Muscle layer of duodenum (tissue), 2 donors: ENCODE data around the gene STAG1.
"Not testable (repeated sequence)": the region's sequence is repeated elsewhere in the genome, so short reads cannot be mapped to it uniquely, and the experiment has no call there.

Source experiments
- H3K27ac ChIP-seq: one replicate; pipeline ENCODE4 v1.7.0; 2013; ENCODE audit warnings: mild to moderate bottlenecking, low read length
- H3K27me3 ChIP-seq: one replicate; pipeline ENCODE4 v1.7.0; 2013; ENCODE audit warnings: low read depth, mild to moderate bottlenecking, control low read depth, low read length
- H3K36me3 ChIP-seq, 2 donors: one replicate each; pipeline ENCODE4 v1.7.0; 2013; ENCODE audit warnings: low read length in 2 of 2, control low read depth in 1 of 2, mild to moderate bottlenecking in 1 of 2; ENCODE audit not compliant: insufficient read depth in 2 of 2, control insufficient read depth in 1 of 2
- H3K4me1 ChIP-seq, 2 donors: one replicate each; pipeline ENCODE4 v1.7.0; 2013; ENCODE audit warnings: low read length in 2 of 2, mild to moderate bottlenecking in 2 of 2, control low read depth in 1 of 2, moderate library complexity in 1 of 2; ENCODE audit not compliant: insufficient read depth in 2 of 2, control insufficient read depth in 1 of 2
- H3K4me3 ChIP-seq, 2 donors: one replicate each; pipeline ENCODE4 v1.7.0; 2013; ENCODE audit warnings: low read length in 2 of 2, low read depth in 1 of 2, mild to moderate bottlenecking in 1 of 2
- H3K9me3 ChIP-seq, 2 donors: one replicate each; pipeline ENCODE4 v1.7.0; 2013; ENCODE audit warnings: low read length in 2 of 2, control low read depth in 1 of 2, mild to moderate bottlenecking in 1 of 2; ENCODE audit not compliant: control insufficient read depth in 1 of 2
- donor health status: healthy.

The STAG1 gene

DNA sequence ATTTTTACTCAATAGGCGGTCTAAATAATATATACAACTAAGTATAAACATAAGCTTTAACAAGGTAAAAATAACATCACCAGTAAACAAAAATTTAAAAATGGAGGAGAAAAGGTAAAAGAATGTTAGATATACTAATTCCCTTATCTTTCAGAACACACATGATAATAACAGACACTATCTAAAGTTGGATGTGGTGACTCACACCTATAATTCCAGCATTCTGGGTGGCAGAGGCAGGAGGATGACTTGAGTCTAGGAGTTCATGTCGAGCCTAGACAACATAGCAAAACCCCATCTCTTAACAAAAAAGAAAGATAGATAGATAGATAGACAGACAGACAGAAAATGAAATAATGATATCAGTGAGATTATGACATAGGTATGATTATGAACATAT lies 85.1 kb downstream of the STAG1 start:
- Histone ChIP-seq H3K4me1 (peaks cover 0 to 9% of the 10 kb centered on the region in 2 donors), H3K4me3 (no peak overlapping the region), H3K27me3 (no peaks in the 10 kb centered on the region), H3K9me3 (no peaks in the 10 kb centered on the region), H3K27ac (no peak overlapping the region), H3K36me3 (no peaks in the 10 kb centered on the region)

DNA sequence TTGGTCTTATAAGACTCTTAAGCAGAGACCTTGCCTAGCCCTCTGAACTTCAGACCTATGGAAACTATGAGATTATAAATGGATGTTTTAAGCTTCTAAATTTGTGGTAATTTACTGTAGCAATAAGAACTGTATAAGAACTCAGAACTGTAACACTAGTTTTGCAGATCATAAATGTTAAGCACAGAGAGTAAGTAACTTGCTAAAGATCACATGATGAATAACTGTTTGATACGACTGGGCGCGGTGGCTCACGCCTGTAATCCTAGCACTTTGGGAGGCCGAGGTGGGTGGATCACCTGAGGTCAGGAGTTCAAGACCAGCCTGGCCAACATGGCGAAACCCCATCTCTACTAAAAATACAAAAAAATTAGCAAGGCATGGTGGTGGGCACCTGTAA lies 85.9 kb downstream of the STAG1 start:
- not testable (repeated sequence) for H3K27me3 ChIP-seq, H3K4me1 ChIP-seq, H3K4me3 ChIP-seq, H3K36me3 ChIP-seq, H3K27ac ChIP-seq, H3K9me3 ChIP-seq

DNA sequence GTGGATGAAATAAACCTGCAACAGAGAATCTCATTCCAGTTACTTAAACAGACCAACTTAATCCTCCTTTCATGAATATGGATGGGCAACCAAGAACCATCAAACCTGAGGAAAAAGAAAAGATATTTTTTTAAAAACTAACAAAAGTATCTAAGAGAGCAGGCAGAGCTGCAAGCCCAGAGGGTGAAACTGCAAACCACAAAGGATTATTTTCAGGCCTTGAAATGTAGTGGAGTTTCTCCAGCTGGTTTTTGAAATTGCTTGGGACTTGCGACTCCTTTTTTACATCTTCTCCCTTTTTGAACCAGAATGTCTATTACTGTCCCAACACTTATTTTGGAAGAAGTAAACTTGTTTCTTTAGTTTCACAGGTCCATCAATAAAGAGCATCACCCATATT lies 87.4 kb downstream of the STAG1 start:
- no peaks in the 10 kb centered on the region for H3K9me3 ChIP-seq
- no peak overlapping the region for H3K27ac ChIP-seq
- no peaks in the 10 kb centered on the region for H3K27me3 ChIP-seq
- no peaks in the 10 kb centered on the region for H3K36me3 ChIP-seq
- H3K4me1 ChIP-seq: no peaks in the 10 kb centered on the region
- H3K4me3 ChIP-seq: no peak overlapping the region

DNA sequence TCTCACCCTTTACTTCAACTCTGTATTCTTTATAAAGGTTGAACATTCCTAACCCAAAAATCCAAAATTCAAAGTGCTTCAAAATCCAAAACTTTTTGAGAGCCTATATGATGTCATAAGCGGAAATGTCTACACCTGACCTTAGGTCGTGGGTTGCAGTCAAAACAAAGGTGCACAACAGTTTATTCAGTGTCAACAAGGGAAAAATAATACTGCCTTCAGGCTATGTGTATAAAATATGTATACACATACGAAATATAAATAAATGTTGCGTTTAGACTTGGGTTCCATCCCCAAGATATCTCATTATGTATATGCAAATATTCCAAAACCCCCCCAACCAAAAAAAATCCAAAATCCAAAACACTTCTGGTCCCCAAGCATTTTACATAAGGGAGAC lies 90.9 kb downstream of the STAG1 start:
- H3K27me3 ChIP-seq: no peaks in the 10 kb centered on the region
- H3K4me3 ChIP-seq: no peak overlapping the region
- no peak overlapping the region for H3K27ac ChIP-seq
- no peaks in the 10 kb centered on the region for H3K36me3 ChIP-seq
- peaks cover 0 to 8% of the 10 kb centered on the region in 2 donors for H3K4me1 ChIP-seq
- H3K9me3 ChIP-seq: no peaks in the 10 kb centered on the region

DNA sequence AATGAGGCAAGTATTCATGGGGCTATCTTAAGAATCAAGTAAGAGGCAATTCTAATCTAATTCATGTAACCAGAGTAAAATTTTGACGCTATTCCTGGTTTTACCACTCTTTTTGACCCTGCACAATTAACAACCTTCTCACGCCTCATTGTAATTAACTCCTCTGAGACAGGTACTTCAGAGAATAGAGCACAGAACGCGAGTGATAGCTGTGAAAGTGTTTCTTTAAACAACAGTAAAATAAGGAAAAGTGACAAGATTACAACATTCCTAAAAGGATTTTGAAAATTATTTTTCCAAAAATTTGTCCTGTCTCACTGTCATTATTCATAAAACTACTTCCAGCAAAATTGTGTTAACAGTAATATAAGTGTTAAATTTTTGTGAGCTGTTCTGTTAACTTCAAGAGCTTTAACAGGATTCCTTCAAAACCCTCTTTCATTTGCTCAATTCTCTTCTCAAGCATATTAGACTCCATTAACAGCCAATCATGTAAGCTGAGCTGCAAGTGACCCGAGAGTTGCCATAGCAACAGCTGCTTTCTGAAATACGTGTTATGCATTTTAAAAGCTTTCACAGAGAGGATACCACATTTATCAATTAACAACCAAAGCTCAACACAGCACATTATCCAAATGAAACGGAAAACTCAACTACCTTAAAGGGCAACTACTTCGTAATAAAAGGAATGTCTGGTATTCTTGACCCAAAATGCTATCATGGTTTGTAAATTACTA lies 93.1 kb downstream of the STAG1 start:
- peaks cover 6 to 8% of the 10 kb centered on the region in 2 donors for H3K9me3 ChIP-seq

DNA sequence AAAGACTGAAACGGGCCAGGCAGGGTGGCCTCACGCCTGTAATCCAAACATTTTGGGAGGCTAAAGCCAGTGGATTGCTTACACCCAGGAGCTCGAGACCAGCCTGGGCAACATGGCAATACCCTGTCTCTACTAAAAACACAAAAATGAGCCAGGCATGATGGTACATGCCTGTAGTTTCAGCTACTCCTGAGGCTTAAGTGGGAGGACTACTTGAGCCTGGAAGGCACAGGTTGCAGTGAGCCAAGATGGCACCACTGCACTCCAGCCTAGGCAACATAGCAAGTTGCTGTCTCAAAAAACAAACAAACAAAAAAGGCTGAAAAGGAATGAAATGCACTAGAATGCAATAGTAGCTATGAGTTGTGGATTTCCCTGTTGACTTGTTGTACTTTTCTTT lies 94.7 kb downstream of the STAG1 start:
- no peak overlapping the region for H3K4me3 ChIP-seq
- peaks cover 0 to 8% of the 10 kb centered on the region in 2 donors for H3K4me1 ChIP-seq
- no peaks in the 10 kb centered on the region for H3K27me3 ChIP-seq
- H3K9me3 ChIP-seq: peaks cover 8 to 9% of the 10 kb centered on the region in 2 donors
- H3K27ac ChIP-seq: no peak overlapping the region
- H3K36me3 ChIP-seq: peaks cover 0 to 8% of the 10 kb centered on the region in 2 donors

More for the DNA sequence above, 93.1 kb downstream of the STAG1 start:
- H3K4me1 ChIP-seq: peaks cover 0 to 8% of the 10 kb centered on the region in 2 donors
- H3K36me3 ChIP-seq: peaks cover 0 to 5% of the 10 kb centered on the region in 2 donors
- H3K4me3 ChIP-seq: no peak overlapping the region
- no peaks in the 10 kb centered on the region for H3K27me3 ChIP-seq
- no peak overlapping the region for H3K27ac ChIP-seq

DNA sequence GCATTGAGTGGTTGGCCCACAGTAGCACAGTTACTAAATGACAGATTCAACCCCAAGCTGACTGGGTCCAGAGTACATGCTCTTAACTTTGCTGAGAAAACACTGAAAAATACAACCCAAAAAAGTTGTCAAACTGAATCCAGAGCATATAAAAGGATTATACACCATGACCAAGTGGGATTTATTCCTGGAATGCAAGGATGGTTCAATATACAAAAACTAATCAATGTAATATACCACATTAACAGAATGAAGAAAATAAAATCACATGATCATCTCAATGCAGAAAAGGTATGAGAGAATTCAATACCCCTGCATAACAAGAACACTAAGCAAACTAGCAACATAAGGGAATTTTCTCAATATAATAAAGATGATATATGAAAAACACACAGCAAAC lies 98.5 kb downstream of the STAG1 start:
- no peak overlapping the region for H3K4me3 ChIP-seq
- H3K27ac ChIP-seq: no peak overlapping the region
- H3K9me3 ChIP-seq: peaks cover 8 to 9% of the 10 kb centered on the region in 2 donors
- peaks cover 0 to 8% of the 10 kb centered on the region in 2 donors for H3K36me3 ChIP-seq
- H3K27me3 ChIP-seq: no peaks in the 10 kb centered on the region
- H3K4me1 ChIP-seq: no peaks in the 10 kb centered on the region

DNA sequence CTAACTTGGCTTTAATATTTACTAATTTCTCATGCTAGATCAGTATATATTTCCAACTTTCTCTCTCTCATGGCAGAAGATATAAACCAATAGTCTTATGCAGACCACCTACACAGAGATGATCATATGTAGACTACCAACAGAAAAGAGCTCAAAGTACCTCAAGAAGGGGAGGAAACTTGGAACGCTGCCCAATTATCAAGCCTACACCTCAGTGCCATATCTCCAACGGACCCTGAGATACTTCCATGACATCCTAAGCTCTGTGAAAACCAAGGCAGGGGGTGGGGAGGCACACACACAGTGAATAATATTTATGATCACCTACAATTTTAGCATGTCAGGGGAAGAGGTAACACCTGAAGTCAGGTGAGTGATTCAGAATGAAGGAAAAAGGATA lies 100.6 kb downstream of the STAG1 start:
- no peak overlapping the region for H3K4me3 ChIP-seq
- no peaks in the 10 kb centered on the region for H3K4me1 ChIP-seq
- H3K27me3 ChIP-seq: no peaks in the 10 kb centered on the region

DNA sequence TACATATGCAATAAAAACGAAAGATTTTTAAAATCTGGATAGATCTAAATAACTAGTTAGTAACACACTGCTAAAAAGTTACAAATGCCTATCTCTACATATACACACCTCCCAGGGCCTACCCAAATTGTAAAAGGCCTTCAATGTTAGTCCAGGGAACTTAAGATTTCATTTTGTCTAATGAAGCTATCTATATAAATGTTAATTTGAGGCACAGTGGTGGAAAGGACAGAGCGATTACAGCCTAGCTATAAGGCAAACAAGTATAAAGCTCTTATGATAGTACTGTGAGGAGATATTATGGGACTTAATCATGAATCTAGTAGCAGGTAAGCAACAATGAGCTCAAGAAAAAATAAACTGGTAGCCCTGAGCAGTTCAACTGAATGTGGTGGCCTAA lies 101.7 kb downstream of the STAG1 start:
- H3K9me3 ChIP-seq: peaks cover 8 to 9% of the 10 kb centered on the region in 2 donors
- no peak overlapping the region for H3K4me3 ChIP-seq
- no peaks in the 10 kb centered on the region for H3K4me1 ChIP-seq
- no peaks in the 10 kb centered on the region for H3K27me3 ChIP-seq
- no peak overlapping the region for H3K27ac ChIP-seq
- peaks cover 0 to 8% of the 10 kb centered on the region in 2 donors for H3K36me3 ChIP-seq

More for the DNA sequence above, 100.6 kb downstream of the STAG1 start:
- H3K36me3 ChIP-seq: peaks cover 0 to 8% of the 10 kb centered on the region in 2 donors
- H3K27ac ChIP-seq: no peak overlapping the region
- peaks cover 8 to 9% of the 10 kb centered on the region in 2 donors for H3K9me3 ChIP-seq

DNA sequence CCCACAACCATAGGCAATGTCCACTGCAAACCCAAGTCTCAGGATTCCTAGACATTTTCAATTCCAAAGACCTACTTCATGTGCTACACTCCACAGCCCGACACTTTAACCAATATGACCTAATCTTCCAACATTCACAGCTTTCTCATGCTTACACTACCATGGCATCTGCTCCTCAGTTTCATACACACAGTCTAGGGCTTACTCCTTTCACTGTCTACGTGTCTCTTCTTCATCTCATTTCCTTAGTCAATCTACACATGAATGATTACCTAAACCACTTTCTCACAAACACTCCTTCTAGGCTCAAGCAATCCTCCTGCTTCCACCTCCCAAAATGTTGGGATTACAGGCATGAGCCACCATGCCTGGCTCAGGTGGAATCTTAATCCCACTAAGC lies 106.3 kb downstream of the STAG1 start:
- Histone ChIP-seq H3K4me3 (no peak overlapping the region), H3K27ac (no peak overlapping the region), H3K36me3 (no peaks in the 10 kb centered on the region), H3K27me3 (no peaks in the 10 kb centered on the region), H3K4me1 (no peaks in the 10 kb centered on the region), H3K9me3 (no peaks in the 10 kb centered on the region)

DNA sequence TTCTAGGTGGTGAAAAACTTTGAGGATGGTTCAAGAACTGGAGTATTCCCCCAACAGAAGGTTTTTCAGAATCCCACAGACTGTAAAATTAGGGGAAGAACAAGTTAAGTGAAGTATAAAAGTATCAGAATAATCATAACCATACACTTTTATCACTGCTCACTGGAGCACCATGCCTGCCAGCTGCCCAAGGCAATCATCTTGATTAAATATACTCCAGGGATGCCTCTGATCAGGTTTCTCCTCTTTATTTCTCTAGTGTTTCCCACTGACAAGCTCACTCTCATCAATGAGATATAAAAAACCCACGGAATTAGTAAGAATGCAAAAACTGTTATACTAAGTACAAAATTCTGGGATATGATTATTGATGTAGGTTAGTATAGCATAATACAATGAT lies 108.0 kb downstream of the STAG1 start:
- H3K27me3 ChIP-seq: no peaks in the 10 kb centered on the region
- H3K9me3 ChIP-seq: no peaks in the 10 kb centered on the region
- H3K4me3 ChIP-seq: no peak overlapping the region
- H3K36me3 ChIP-seq: no peaks in the 10 kb centered on the region
- no peak overlapping the region for H3K27ac ChIP-seq
- H3K4me1 ChIP-seq: no peaks in the 10 kb centered on the region

DNA sequence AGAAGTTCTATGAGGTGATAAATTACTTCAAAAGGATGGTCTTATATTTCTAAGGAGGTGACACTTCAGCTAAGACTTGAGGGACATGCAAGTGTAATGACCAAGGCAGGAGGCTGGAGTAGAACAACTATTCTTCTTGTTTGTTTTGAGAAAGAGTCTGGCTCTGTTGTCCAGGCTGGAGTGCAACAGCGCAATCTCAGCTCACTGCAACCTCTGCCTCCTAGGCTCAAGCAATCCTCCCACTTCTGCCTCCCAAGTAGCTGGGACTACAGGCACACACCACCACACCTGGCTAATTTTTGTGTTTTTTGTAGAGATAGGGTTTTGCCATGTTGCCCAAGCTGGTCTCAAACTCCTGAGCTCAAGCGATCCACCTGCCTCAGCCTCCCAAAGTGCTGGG lies 108.8 kb downstream of the STAG1 start:
- H3K27me3 ChIP-seq, H3K9me3 ChIP-seq, H3K36me3 ChIP-seq, H3K4me1 ChIP-seq, H3K27ac ChIP-seq, H3K4me3 ChIP-seq: not testable (repeated sequence)
